Natural killer cell (primary cell): ENCODE results near the gene TMIGD2. TPM values are rescaled to one million over a fixed set of nuclear protein-coding genes. Genes with fewer than 3 reads are reported as not detected.
"Not testable (repeated sequence)": the region's sequence is repeated elsewhere in the genome, so short reads cannot be mapped to it uniquely, and the experiment has no call there.

ENCODE experiments used
- ATAC-seq, 3 donors: fragments of 150-1000 bp in 2 of 3; fragments of 200-7000 bp in 1 of 3; cut with Tn5 transposase; 1 replicate in 1 of 3; 2 replicates in 2 of 3; pipeline ENCODE4 v1.10.0; 2021; ENCODE audit warnings: mild to moderate bottlenecking in 2 of 3, moderate library complexity in 2 of 3
- DNase-seq, 2 donors: peaks; one replicate each; pipeline versions ENCODE4 v3.0.0 to v3.0.0-alpha.2; 2013 to 2021; ENCODE audit warnings: mixed read lengths in 1 of 2
- H3K27ac ChIP-seq: one replicate; pipeline ENCODE4 v1.5.1; 2013; ENCODE audit warnings: mild to moderate bottlenecking, low read length
- H3K27me3 ChIP-seq: one replicate; pipeline ENCODE4 v1.6.1; 2013; ENCODE audit warnings: low read length; ENCODE audit not compliant: control insufficient read depth, insufficient read depth
- H3K36me3 ChIP-seq: one replicate; pipeline ENCODE4 v1.6.1; 2013; ENCODE audit warnings: low read length; ENCODE audit not compliant: control insufficient read depth, insufficient read depth
- H3K4me1 ChIP-seq: one replicate; pipeline ENCODE4 v1.6.1; 2013; ENCODE audit warnings: low read length; ENCODE audit not compliant: control insufficient read depth, insufficient read depth
- H3K4me3 ChIP-seq: one replicate; pipeline ENCODE4 v1.5.1; 2013; ENCODE audit warnings: low read length
- H3K9me3 ChIP-seq: one replicate; pipeline ENCODE4 v1.6.1; 2013; ENCODE audit warnings: low read length; ENCODE audit not compliant: control insufficient read depth, insufficient read depth
- H3K27ac Mint-ChIP-seq, 2 donors: one replicate each; pipeline ENCODE4 v1.8.0; 2022; ENCODE audit warnings: mild to moderate bottlenecking in 2 of 2, mixed read lengths in 2 of 2, moderate library complexity in 1 of 2
- H3K27me3 Mint-ChIP-seq, 2 donors: one replicate each; pipeline ENCODE4 v1.8.0; 2022; ENCODE audit warnings: low read depth in 2 of 2, mixed read lengths in 2 of 2
- H3K36me3 Mint-ChIP-seq: one replicate; pipeline ENCODE4 v1.8.0; 2022; ENCODE audit warnings: mixed read lengths
- H3K4me1 Mint-ChIP-seq, 2 donors: one replicate each; pipeline ENCODE4 v1.8.0; 2022; ENCODE audit warnings: mixed read lengths in 2 of 2
- H3K4me3 Mint-ChIP-seq: one replicate; pipeline ENCODE4 v1.8.0; 2022; ENCODE audit warnings: mild to moderate bottlenecking, moderate library complexity, mixed read lengths
- H3K9me3 Mint-ChIP-seq, 2 donors: one replicate each; pipeline ENCODE4 v1.8.0; 2022; ENCODE audit warnings: mixed read lengths in 2 of 2
- CTCF ChIP-seq: fragments of 200-600 bp; IDR thresholded peaks from one replicate; pipeline ENCODE4 v1.8.0; 2022; ENCODE audit warnings: antibody characterized with exemption
- whole genome bisulfite sequencing: methylation state at CpG from one replicate; pipeline ENCODE4 v1.1.7; 2013; ENCODE audit warnings: missing lambda C conversion rate; ENCODE audit not compliant: insufficient coverage; 5-methylcytosine and 5-hydroxymethylcytosine counted together
- intact Hi-C: fragments of 100-400 bp; cut with micrococcal nuclease; formaldehyde crosslinking; loops from one replicate; pipeline ENCODE4 v1.14.2; 2022
- total RNA-seq, 4 donors: library from RNA; stranded (reverse); fragments of 120-200 nt in 1 of 4; gene quantifications; one replicate each; pipeline versions ENCODE4 v1.2.3 to v1.2.4, GENCODE V29; 2013 to 2022

TMIGD2 gene
- total RNA-seq, 3 donors from 2014 or later (not counting 1 experiment from before 2014, with no cell fraction given), result 33.8 to 45.3 (median 41.1) TPM

GRCh38 chr19:4277191-4277696 is 24.9 kb downstream of the TMIGD2 start:
- Mint-ChIP-seq H3K4me3 (no peak overlapping the region), H3K9me3 (no peaks in the 10 kb centered on the region), H3K4me1 (peaks cover 5 to 6% of the 10 kb centered on the region in 2 donors), H3K27me3 (peaks cover 6 to 14% of the 10 kb centered on the region in 2 donors), H3K27ac (no peak overlapping the region), H3K36me3 (no peaks in the 10 kb centered on the region)
- Histone ChIP-seq H3K27me3 (peaks cover 9% of the 10 kb centered on the region), H3K9me3 (no peaks in the 10 kb centered on the region), H3K4me1 (peaks cover 12% of the 10 kb centered on the region), H3K36me3 (no peaks in the 10 kb centered on the region), H3K4me3 (no peak overlapping the region), H3K27ac (no peak overlapping the region)
- DNase-seq, result no peak
- ATAC-seq, result no peak
- intact Hi-C loops, result no loop called here
- WGBS, result 74% methylated on average over 16 of the region's 16 CpGs
- TF ChIP-seq CTCF, result no peak

GRCh38 chr19:4274321-4274686 is 27.9 kb downstream of the TMIGD2 start:
- intact Hi-C loops, H3K4me1 Mint-ChIP-seq, H3K4me3 Mint-ChIP-seq, DNase-seq, H3K27me3 ChIP-seq, ATAC-seq, H3K27ac ChIP-seq, H3K9me3 ChIP-seq, H3K4me1 ChIP-seq, H3K36me3 Mint-ChIP-seq, H3K27ac Mint-ChIP-seq, H3K9me3 Mint-ChIP-seq, H3K27me3 Mint-ChIP-seq, H3K4me3 ChIP-seq: not testable (repeated sequence)
- 94% methylated on average over 6 of the region's 6 CpGs for WGBS
- H3K36me3 ChIP-seq, result peaks cover 11% of the 10 kb centered on the region

GRCh38 chr19:4272894-4273293 is 29.3 kb downstream of the TMIGD2 start:
- Mint-ChIP-seq H3K27me3 (no peaks in the 10 kb centered on the region), H3K27ac (no peak overlapping the region), H3K9me3 (no peaks in the 10 kb centered on the region), H3K4me1 (peaks cover 3 to 7% of the 10 kb centered on the region in 2 donors), H3K4me3 (no peak overlapping the region), H3K36me3 (no peaks in the 10 kb centered on the region)
- Histone ChIP-seq H3K27ac (no peak overlapping the region), H3K9me3 (no peaks in the 10 kb centered on the region), H3K4me3 (no peak overlapping the region), H3K4me1 (no peaks in the 10 kb centered on the region), H3K36me3 (peaks cover 23% of the 10 kb centered on the region), H3K27me3 (no peaks in the 10 kb centered on the region)
- WGBS, result 92% methylated on average over 10 of the region's 10 CpGs
- no peak for TF ChIP-seq CTCF
- intact Hi-C loops, result no loop called here
- ATAC-seq (no peak), DNase-seq (no peak)

GRCh38 chr19:4268816-4269430 is 33.3 kb downstream of the TMIGD2 start:
- ATAC-seq (no peak), DNase-seq (no peak)
- H3K4me1 Mint-ChIP-seq, result peaks cover 32 to 39% of the 10 kb centered on the region in 2 donors
- H3K4me1 ChIP-seq, result peaks cover 37% of the 10 kb centered on the region
- H3K27ac ChIP-seq, result no peak overlapping the region
- intact Hi-C loops, result loop anchor here (5.0 to 10.0 kb wide), 3 partner anchors 33 to 256 kb away; partner anchors contain the start of genes CHAF1A, FSD1, SH3GL1 and TMIGD2
- H3K27me3 ChIP-seq, result no peaks in the 10 kb centered on the region
- H3K36me3 ChIP-seq, result peaks cover 36% of the 10 kb centered on the region
- no peaks in the 10 kb centered on the region for H3K27me3 Mint-ChIP-seq
- H3K27ac Mint-ChIP-seq, result no peak overlapping the region
- WGBS, result 93% methylated on average over 13 of the region's 13 CpGs
- H3K36me3 Mint-ChIP-seq, result no peaks in the 10 kb centered on the region
- no peaks in the 10 kb centered on the region for H3K9me3 ChIP-seq
- H3K4me3 Mint-ChIP-seq, result no peak overlapping the region
- H3K9me3 Mint-ChIP-seq, result no peaks in the 10 kb centered on the region
- no peak overlapping the region for H3K4me3 ChIP-seq
- TF ChIP-seq CTCF, result no peak
